Vagina (tissue), 2 donors: Measurements from ENCODE around the gene TELO2.

Experiments
- POLR2A ChIP-seq, 2 donors: fragments of 450-650 bp; IDR thresholded peaks; one replicate each; pipeline ENCODE4 v1.6.1; 2017; ENCODE audit warnings: antibody characterized with exemption in 2 of 2, mild to moderate bottlenecking in 2 of 2, moderate library complexity in 2 of 2
- TF ChIP-seq, protein P1 (sequence below), 3 experiments: fragments of 450-650 bp in 2 of 3; fragments of 200-600 bp in 1 of 3; sonication (generic) in 1 of 3; IDR thresholded peaks; one replicate each; pipeline ENCODE4 v1.5.1; 2017 to 2019; ENCODE audit warnings: antibody characterized with exemption in 3 of 3, mild to moderate bottlenecking in 2 of 3, moderate library complexity in 2 of 3

DNA sequence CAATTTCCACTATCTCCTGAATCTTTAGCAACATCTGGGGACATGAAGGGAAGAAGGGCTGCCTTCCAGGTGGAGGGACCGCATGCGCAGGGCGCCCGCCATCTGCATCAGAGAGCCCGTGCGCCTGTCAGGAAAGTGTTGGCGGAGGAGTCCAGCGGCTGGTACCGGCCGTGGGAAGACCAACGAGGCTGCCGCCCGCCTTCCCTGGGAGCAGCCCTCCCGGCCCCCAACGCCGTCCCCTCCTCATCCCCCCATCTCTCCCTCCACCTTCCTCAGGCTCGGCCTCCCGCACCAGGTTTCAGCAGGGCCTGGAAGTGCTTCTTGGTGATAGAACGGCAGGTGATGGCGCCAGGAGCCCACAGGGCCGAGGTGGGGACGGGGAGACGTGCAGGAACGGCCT, 27.1 kb upstream of the TELO2 start:
- TF ChIP-seq, protein P1, sequence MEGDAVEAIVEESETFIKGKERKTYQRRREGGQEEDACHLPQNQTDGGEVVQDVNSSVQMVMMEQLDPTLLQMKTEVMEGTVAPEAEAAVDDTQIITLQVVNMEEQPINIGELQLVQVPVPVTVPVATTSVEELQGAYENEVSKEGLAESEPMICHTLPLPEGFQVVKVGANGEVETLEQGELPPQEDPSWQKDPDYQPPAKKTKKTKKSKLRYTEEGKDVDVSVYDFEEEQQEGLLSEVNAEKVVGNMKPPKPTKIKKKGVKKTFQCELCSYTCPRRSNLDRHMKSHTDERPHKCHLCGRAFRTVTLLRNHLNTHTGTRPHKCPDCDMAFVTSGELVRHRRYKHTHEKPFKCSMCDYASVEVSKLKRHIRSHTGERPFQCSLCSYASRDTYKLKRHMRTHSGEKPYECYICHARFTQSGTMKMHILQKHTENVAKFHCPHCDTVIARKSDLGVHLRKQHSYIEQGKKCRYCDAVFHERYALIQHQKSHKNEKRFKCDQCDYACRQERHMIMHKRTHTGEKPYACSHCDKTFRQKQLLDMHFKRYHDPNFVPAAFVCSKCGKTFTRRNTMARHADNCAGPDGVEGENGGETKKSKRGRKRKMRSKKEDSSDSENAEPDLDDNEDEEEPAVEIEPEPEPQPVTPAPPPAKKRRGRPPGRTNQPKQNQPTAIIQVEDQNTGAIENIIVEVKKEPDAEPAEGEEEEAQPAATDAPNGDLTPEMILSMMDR (IDR thresholded peaks at IDR 0.05), result no peak
- TF ChIP-seq POLR2A (IDR thresholded peaks at IDR 0.05), result no peak
